T-helper 22 cell (primary cell): ENCODE measurements around the gene DNM3.

ENCODE experiments used
- DNase-seq: peaks from one replicate; pipeline ENCODE4 v3.0.0-alpha.2; 2020; ENCODE audit warnings: low read depth

Gene DNM3

DNA sequence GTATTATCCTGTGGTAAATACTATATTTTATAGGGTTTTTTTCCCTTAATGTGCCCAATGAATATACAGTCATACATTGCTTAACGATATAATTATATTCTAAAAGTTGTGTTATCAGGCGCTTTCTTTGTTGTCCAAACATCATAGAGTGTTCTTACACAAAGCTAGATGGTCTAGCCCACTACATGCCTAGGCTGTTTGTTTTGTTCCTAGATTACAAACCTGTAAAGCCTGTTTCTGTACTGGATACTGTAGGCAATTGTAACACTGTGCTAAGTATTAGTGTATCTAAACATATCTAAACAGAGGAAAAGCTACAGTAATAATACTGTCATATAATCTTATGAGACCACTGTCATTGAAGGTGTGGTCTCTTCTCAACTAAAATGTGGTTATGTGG lies 336.6 kb downstream of the DNM3 start:
- no peak for DNase-seq

- DNase-seq, result no peak
These were observed 337.6 kb downstream of the DNM3 start for GRCh38 chr1:172178886-172179285.

GRCh38 chr1:172179918-172180317 lies 338.6 kb downstream of the DNM3 start:
- DNase-seq, result no peak

DNA sequence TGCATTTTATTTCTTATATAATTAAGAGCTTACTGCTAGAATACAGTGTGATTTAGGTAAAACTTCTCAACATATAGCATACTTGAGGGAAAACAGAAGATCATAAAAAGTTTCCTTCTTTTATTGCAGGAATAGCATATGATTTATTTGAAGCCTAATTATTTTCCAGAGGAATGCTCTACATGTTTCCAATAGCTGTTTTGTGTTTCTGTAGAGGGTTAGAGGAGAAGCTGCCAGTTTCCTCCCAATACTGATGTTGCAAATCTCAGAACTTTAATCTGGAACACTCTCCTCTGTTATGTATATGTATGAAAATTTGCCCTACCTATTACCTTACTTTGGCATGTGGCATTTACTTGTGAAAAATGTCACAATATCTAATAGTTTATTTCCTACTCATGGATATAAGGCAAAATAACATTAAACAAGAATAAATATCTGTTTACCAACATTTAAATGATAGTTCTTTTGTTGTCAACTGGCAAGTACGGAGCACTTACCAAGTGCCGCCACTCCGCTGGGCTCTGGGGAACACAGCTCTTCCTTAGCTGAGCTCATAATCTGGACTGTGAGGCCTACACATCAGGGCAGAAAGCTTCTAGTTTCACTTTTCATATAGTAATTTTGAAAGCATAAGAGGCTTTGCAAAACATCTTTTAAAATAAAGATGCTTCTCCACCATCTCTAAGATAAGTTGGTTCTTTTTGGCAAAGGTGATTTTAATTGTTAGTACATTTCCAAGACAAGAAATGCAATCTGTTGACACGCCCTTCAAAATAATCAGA lies 339.4 kb downstream of the DNM3 start:
- peak; percentile 5 for DNase-seq

- DNase-seq, result no peak
These were observed 343.4 kb downstream of the DNM3 start for GRCh38 chr1:172184506-172185191.

GRCh38 chr1:172185211-172185610 lies 343.9 kb downstream of the DNM3 start:
- no peak for DNase-seq

DNA sequence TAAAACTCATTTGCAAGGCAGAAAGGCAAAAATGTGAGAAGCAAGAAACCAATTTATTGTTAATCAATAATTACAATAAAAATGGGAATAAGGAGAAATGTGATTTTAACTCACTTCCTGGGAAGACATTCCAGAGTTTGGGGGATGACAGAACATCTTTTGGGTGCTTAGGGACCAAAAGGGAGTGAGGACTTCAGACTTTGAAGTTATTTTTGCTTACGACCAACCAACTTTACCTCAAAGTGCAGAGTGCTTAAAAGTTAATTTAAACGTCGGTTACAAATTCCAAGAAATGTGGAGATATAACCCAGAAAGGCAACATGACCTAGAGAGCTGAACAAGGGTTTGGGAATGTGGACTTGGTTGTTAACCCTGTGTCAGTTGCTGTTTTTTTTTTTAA lies 344.7 kb downstream of the DNM3 start:
- DNase-seq, result no peak

- no peak for DNase-seq
These were observed 360.3 kb downstream of the DNM3 start for GRCh38 chr1:172201572-172201971.

- peak; percentile 0 for DNase-seq
These were observed 362.0 kb downstream of the DNM3 start for GRCh38 chr1:172203135-172203823.

GRCh38 chr1:172203902-172204301 lies 362.6 kb downstream of the DNM3 start:
- DNase-seq, result no peak

DNA sequence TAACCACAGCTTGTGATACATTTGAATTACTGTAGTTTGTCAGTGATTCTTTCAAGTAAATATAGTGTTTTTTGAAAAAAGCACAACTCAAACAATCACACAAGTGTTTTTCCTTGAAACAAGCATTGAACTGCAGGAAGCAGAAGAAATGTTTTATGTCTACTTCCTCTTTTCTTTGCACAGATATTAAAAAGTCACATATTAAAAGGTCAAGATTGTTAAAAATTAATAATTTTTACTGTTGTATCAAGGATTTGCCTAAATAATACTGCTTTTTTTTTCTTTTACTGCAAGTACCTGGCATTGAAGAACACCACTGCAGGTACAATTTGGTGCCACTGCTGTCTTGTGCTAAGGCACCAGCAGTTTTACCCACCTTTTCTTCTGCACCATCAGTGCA lies 365.0 kb downstream of the DNM3 start:
- no peak for DNase-seq

DNA sequence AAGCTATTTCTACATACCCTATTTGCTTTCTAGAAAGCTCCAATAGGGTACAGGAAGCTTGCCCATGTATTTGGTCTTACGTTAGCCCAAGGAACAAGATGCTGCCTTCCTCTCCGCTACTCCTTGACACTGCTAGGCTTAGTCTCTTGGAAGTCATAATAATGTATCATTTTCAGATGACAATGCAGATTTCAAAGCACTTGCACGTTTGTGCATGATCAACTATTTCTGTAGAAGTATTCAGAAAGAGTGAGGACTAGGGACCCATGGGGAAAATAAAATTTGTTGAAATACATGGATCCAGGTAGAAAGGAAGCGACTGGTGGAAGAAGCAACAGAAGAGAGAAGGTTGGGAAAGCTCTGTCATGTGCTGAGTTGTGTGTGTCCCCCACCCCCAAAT lies 367.3 kb downstream of the DNM3 start:
- no peak for DNase-seq

GRCh38 chr1:172211221-172211620 lies 369.9 kb downstream of the DNM3 start:
- no peak for DNase-seq

- no peak for DNase-seq
These were observed 370.8 kb downstream of the DNM3 start for GRCh38 chr1:172212124-172212523.

DNA sequence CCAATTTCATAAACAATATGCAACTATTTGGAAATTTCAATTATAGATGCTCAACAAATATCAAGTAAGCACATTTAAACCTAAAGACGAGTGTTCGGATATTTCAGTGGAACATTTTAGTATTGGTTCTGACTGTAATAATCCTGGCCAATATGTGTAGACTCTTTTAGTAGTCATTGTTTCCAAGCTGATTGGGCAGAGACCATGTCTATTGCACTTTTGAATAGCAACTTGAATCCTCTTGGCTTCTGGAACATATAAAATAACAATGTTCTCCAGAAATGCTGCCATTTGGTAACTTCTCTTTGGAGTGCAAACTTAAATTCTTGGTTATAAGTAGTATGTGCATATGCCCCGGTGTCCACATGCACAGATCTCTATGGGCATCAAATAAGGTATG lies 373.7 kb downstream of the DNM3 start:
- DNase-seq, result no peak

GRCh38 chr1:172219966-172220365 lies 378.7 kb downstream of the DNM3 start:
- no peak for DNase-seq

DNA sequence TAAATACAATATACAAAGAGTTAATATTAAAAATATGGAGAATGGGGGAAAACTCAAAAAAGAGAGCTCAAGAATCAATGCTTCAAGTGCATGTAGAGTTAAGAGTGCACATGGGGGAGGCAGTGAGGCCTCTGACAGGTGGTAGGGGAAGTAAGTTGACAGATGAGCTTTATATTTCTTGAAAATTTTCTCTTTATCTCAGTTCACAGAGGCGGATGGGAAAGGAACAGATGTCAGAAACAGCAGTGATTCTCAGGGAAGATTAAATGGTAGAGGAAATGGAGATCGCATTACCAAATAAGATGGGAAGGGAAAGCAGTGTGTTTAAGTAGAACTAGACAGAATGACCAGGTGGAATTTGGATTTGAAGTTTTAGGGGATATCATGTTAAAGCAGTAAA lies 379.1 kb downstream of the DNM3 start:
- no peak for DNase-seq

GRCh38 chr1:172221436-172221835 lies 380.1 kb downstream of the DNM3 start:
- no peak for DNase-seq

GRCh38 chr1:172224871-172225270 lies 383.6 kb downstream of the DNM3 start:
- no peak for DNase-seq

- DNase-seq, result no peak
These were observed 388.6 kb downstream of the DNM3 start for GRCh38 chr1:172229942-172230341.

- DNase-seq, result no peak
These were observed 389.2 kb downstream of the DNM3 start for GRCh38 chr1:172230526-172230925.

- no peak for DNase-seq
These were observed 395.7 kb downstream of the DNM3 start for GRCh38 chr1:172236958-172237357.

DNA sequence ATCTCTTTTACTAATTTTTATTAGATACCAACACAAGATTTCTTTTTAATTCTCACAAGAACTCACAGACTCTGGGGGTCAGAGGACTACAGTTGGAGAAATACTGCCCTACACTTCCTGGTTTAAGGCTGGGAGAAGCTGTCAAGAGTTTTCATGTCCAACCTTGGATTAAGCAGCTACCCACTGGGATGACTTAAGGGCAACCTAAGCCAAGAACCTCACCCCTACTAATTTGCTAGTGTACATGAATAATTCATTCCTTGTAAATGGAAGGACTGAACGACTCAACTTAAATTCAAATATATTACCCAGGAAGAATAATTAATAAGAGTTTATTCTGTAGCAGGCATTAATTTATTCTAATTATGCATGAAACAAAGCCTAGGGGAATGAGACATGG lies 396.9 kb downstream of the DNM3 start:
- DNase-seq, result no peak
